GM18502 (cell line): ENCODE results near the gene P2RY6.
"Not testable (repeated sequence)": the region's sequence is repeated elsewhere in the genome, so short reads cannot be mapped to it uniquely, and the experiment has no call there.

Experiments used
- ATAC-seq: cut with Tn5 transposase; IDR thresholded peaks from one replicate; pipeline ENCODE4 v1.9.1; 2021; ENCODE audit warnings: mild to moderate bottlenecking; ENCODE audit not compliant: unreplicated experiment, poor library complexity

The P2RY6 gene, protein sequence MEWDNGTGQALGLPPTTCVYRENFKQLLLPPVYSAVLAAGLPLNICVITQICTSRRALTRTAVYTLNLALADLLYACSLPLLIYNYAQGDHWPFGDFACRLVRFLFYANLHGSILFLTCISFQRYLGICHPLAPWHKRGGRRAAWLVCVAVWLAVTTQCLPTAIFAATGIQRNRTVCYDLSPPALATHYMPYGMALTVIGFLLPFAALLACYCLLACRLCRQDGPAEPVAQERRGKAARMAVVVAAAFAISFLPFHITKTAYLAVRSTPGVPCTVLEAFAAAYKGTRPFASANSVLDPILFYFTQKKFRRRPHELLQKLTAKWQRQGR

GRCh38 chr11:73271936-73272679 is at the start of gene P2RY6:
P2RY6 (plus strand) TSS chr11:73272338; CDS start chr11:73296519, 24,181 bp downstream.
- ATAC-seq = no peak

- no peak for ATAC-seq
Measured at GRCh38 chr11:73223998-73224730, 48.0 kb upstream of the P2RY6 start.

DNA sequence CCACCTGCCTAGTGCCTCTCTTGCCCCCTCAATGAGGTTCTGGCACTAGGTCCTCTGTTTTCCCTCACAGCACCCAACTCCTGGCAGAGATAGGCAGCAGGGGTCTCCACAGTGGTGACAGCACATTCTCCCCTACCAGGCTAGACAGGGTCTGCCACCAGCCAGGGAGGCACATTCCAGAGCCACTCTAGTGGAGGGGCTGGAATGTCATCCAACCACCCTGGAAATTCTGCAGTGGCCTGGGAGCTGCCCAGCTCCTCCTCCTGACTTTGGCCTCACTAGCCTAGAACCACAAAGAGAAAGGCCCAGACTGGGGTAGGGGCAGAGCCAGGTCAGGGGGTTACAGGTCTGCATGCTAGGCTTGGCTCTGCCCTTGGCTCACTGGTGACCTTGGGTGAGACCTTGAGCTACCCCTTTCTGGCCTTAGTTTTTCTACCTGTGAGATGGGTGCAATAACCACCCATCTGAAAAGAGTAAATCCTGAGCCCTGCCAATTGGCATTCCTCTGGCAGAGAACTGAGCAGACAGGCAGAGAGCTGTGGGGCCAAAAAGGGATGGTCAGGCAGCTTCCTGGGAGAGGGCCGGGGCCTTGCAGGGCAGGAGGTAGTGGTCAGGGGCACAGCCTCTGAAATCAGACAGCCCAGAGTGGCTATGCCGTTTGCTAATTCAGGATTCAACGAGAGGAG is 47.0 kb upstream of the P2RY6 start:
- ATAC-seq = no peak

- ATAC-seq = no peak
Measured at GRCh38 chr11:73225851-73226250, 46.3 kb upstream of the P2RY6 start.

DNA sequence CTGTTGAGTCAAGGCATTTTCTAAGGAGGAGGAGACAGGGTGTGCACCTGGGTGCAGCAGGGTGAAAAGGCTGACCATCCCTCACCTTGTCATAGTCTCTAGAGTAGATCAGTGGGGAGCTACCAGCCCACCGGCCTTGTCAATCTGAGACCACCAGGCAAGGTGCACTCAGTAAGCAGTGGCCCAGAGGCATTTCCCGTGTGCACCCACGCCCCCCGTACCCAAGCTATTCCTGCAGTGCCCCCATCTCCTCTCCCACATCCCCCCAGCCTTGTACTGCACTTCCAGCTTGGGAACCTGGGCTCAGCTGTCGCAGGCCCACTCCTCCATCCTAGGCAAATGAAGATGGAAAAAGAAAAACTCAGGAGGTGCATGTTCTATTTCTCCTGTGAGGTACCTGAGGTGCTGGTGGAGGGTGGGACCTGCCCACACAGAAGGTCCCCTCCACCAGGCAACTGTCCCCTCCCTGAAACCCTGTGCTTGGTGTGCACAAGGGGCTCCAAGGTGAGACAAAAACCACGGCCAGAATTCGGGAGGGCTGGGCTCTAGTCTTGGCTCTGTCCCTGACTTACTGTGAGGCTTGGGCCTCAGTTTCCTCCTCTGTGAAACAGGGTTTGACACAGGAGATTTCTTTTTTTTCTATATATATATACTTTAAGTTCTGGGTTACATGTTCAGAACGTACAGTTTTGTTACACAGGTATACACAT is 45.7 kb upstream of the P2RY6 start:
- ATAC-seq = no peak

- ATAC-seq = no peak
Measured at GRCh38 chr11:73227571-73228211, 44.4 kb upstream of the P2RY6 start.

DNA sequence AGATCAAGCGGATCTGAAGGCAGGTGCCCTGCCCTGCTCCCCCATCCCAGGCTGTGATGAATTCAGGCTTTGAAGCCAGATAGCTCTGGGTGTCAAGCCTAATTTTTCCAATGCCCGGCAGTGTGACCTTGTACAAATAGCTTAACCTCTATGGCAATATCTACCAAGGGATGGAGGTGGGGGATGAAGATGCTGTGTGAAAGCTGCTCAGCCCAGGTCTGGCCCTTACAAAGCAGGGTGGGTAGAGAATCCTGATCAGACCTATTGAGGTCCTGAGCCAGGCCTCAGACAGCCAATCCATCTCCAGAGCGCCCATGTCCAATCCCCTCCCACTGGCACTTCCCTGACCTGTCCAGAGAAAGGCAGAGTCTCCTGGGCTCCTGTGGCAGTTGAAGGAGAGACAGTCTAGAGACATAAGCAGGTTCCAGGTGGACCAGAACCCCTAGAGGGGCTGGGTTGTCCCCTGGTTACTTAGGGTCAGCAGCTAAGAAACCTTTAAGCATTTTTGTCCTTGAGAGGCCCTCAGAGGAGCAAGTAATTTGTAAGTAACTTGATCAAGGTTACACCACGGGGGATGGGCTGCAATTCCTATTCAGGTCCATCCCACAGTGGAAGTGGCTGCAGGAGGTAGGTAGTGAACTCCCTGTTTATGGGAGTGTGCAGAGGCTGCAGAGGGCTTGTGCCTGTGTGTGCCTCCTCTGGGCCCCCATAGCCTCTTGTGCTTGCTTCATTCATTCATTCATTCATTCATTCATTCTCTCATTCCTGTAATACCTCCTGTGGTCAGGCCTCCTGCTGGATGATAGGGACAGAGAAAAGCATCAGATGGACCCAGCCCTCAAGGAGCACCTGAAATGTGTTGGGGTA is 43.6 kb upstream of the P2RY6 start:
- no peak for ATAC-seq

GRCh38 chr11:73229321-73229895 is 42.7 kb upstream of the P2RY6 start:
- ATAC-seq = no peak

DNA sequence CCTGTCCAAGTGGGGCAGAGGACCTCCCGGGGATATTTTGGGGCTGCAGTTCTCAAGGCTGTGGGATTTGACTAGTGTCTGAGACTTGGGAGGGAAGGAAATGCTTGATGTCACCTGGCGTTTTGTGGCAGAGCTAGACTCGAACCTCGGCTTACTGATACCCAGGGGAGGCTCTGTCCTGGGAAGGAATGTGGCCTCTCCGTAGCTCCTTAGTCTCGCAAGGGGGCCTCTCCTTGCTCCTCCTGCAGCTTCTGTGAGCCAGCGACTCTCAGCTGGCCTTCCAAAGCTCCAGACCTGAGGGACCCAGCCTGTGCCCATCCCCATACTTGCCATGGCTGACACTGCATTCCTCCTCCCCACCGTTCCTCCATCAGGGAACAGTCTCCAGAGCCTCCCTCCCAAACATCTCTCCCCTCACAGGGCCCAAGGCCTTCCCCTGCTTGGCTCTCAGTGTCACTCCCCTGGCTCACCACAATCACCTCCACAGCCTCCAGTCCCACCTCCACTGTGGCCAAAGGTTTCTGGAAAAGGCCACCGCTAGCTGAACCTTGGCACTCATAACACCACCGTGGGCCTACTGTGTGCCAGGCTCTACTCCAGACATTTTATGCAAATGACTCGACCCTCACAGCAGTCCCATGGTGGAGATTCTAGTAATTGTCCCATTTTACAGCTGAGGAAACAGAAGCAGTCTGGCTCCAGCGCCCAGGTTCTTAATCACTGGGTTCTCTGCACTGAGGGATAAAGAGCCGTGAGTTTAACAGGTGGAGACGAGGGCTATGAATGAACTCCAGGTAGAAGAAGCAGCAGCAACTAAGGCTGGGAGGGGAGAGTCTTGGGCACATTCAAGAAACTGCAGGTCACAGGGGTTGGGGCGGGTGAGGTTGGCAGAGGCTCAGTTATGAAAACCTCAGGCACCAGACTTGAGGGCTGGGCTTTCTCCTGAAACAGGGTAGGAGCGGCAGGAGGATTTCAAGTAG is 42.0 kb upstream of the P2RY6 start:
- ATAC-seq = no peak

DNA sequence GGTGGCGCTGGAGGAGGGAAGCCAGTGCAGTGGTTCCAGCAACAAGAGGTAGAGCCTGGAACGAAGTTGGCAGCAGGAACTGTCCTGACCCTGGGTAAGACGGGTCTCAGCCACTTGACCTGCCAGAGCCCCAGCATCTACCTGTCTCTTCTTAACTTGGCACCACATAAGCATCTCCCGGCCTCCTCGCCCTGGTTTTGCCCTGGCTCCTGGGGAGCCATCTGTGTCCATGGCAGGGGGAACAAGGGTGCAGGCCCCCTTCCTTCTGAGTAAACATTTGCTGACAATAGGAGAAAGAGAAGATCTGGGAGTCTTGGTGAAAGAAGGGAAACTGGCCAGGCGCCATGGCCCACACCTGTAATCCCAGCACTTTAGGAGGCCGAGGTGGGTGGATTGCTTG is 41.2 kb upstream of the P2RY6 start:
- ATAC-seq = no peak

GRCh38 chr11:73232487-73232886 is 39.7 kb upstream of the P2RY6 start:
- ATAC-seq = not testable (repeated sequence)

- no peak for ATAC-seq
Measured at GRCh38 chr11:73233211-73233610, 38.9 kb upstream of the P2RY6 start.

DNA sequence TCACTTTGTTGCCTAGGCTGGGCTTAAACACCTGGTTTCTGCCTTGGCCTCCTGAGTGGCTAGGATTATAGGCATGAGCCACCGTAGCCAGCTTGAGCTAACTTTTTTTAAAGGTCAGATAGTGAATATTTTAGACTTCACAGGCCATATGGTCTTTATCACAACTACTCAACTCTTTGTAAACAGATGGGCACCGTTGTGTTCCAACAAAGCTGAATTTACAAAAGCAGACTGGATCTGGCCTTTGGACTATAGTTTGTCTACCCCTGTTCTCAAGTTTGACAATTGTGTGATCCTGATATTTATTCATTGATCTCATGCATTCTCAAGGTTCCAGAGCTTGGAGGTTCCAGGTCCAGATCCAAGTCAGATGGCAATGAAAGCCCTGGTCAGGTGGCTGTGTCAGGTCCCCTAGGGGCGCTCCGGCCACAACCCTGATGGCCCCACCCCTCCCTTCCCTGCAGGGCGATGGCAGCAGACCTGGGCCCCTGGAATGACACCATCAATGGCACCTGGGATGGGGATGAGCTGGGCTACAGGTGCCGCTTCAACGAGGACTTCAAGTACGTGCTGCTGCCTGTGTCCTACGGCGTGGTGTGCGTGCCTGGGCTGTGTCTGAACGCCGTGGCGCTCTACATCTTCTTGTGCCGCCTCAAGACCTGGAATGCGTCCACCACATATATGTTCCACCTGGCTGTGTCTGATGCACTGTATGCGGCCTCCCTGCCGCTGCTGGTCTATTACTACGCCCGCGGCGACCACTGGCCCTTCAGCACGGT is 38.3 kb upstream of the P2RY6 start:
- no peak for ATAC-seq

DNA sequence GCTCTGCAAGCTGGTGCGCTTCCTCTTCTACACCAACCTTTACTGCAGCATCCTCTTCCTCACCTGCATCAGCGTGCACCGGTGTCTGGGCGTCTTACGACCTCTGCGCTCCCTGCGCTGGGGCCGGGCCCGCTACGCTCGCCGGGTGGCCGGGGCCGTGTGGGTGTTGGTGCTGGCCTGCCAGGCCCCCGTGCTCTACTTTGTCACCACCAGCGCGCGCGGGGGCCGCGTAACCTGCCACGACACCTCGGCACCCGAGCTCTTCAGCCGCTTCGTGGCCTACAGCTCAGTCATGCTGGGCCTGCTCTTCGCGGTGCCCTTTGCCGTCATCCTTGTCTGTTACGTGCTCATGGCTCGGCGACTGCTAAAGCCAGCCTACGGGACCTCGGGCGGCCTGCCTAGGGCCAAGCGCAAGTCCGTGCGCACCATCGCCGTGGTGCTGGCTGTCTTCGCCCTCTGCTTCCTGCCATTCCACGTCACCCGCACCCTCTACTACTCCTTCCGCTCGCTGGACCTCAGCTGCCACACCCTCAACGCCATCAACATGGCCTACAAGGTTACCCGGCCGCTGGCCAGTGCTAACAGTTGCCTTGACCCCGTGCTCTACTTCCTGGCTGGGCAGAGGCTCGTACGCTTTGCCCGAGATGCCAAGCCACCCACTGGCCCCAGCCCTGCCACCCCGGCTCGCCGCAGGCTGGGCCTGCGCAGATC is 37.5 kb upstream of the P2RY6 start:
- ATAC-seq = no peak

DNA sequence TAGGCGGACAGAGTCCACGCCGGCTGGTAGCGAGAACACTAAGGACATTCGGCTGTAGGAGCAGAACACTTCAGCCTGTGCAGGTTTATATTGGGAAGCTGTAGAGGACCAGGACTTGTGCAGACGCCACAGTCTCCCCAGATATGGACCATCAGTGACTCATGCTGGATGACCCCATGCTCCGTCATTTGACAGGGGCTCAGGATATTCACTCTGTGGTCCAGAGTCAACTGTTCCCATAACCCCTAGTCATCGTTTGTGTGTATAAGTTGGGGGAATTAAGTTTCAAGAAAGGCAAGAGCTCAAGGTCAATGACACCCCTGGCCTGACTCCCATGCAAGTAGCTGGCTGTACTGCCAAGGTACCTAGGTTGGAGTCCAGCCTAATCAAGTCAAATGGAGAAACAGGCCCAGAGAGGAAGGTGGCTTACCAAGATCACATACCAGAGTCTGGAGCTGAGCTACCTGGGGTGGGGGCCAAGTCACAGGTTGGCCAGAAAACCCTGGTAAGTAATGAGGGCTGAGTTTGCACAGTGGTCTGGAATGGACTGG is 36.8 kb upstream of the P2RY6 start:
- ATAC-seq = no peak
